Measurements from ENCODE around the gene PRDM5. TPM values are rescaled to one million over a fixed set of nuclear protein-coding genes. Genes with fewer than 3 reads are reported as not detected.

PRDM5 gene
- total RNA-seq, 1 donor from 2014 or later: 14.8 TPM

DNA sequence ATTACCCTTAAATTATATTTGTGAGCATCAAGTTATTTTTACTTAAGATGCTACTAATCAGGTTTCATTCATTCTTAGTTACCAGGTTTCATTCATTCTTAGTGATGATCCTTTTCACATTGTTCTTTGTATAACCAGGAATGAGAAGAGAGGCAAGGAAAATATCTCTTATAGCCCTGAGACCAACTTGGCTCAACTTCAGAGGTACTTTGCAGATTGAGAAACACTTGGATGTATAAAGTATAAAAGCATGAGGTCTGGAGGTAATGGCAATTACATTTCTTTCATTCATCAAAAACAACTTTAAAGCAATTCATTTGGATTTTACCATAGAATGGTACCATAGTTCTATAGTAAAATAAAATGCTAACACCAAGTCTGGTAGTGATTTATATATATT is 231.0 kb downstream of the PRDM5 start:
- ATAC-seq: no peak
- Histone ChIP-seq H3K9me3 (no peaks in the 10 kb centered on the region), H3K4me3 (no peak overlapping the region), H3K27ac (no peak overlapping the region), H3K4me1 (no peaks in the 10 kb centered on the region), H3K27me3 (ENCODE audit: low read depth) (no peaks in the 10 kb centered on the region), H3K36me3 (no peaks in the 10 kb centered on the region)
- DNase-seq: no peak
- intact Hi-C loops (cut with DNase I): no loop called here
- TF ChIP-seq, protein P1, sequence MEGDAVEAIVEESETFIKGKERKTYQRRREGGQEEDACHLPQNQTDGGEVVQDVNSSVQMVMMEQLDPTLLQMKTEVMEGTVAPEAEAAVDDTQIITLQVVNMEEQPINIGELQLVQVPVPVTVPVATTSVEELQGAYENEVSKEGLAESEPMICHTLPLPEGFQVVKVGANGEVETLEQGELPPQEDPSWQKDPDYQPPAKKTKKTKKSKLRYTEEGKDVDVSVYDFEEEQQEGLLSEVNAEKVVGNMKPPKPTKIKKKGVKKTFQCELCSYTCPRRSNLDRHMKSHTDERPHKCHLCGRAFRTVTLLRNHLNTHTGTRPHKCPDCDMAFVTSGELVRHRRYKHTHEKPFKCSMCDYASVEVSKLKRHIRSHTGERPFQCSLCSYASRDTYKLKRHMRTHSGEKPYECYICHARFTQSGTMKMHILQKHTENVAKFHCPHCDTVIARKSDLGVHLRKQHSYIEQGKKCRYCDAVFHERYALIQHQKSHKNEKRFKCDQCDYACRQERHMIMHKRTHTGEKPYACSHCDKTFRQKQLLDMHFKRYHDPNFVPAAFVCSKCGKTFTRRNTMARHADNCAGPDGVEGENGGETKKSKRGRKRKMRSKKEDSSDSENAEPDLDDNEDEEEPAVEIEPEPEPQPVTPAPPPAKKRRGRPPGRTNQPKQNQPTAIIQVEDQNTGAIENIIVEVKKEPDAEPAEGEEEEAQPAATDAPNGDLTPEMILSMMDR (IDR thresholded peaks at IDR 0.05): no peak

DNA sequence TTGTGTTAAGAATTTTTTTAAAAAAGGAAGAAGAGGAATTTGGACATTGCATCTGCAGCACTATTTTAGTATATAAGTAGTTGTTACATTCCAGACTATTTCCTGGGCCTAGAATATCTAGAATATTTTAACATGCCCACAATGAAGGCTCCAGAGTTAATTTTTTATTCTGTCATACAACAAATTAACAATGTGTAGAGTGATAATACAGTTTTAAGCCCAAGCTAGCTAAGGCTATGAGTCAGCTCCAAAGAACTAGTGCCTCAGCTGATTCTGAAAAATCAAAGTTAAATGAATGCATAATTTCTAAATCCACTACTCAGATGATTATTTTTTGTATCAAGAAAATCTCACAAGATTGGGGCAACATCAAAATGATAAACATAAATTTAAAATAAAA is 231.4 kb downstream of the PRDM5 start:
- no peak for ATAC-seq
- H3K27ac ChIP-seq: no peak overlapping the region

DNA sequence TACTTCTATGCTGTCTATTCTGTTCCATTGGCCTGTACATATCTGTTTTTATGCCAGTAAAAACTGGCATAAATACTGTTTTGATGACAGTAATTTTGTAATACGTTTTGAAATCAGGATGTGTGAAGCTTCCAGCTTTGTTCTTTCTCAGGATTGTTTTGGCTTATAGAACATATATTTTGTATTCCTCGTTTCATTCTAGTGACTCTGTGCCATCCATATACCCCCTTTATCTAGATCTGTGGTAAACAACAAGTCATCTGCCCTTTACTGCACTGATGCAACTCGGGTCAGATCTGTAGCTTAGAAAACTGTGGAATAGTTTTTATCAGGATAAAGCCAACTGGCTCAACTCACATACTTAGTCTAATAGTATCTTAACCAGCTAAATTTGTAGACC is 233.7 kb downstream of the PRDM5 start:
- H3K4me3 ChIP-seq: no peak overlapping the region
- ATAC-seq (no peak), DNase-seq (no peak)
- no peaks in the 10 kb centered on the region for H3K36me3 ChIP-seq
- H3K27ac ChIP-seq: no peak overlapping the region
- H3K27me3 ChIP-seq (ENCODE audit: low read depth): no peaks in the 10 kb centered on the region
- TF ChIP-seq, protein P1 (IDR thresholded peaks at IDR 0.05): no peak
- H3K4me1 ChIP-seq: no peaks in the 10 kb centered on the region
- intact Hi-C loops (cut with DNase I): no loop called here
- no peaks in the 10 kb centered on the region for H3K9me3 ChIP-seq

More for the DNA sequence above, 231.4 kb downstream of the PRDM5 start:
- no peaks in the 10 kb centered on the region for H3K36me3 ChIP-seq
- intact Hi-C loops (cut with DNase I): no loop called here
- H3K4me1 ChIP-seq: no peaks in the 10 kb centered on the region
- no peak for DNase-seq
- H3K4me3 ChIP-seq: no peak overlapping the region
- no peaks in the 10 kb centered on the region for H3K9me3 ChIP-seq
- H3K27me3 ChIP-seq (ENCODE audit: low read depth): no peaks in the 10 kb centered on the region
- TF ChIP-seq, protein P1 (IDR thresholded peaks at IDR 0.05): no peak

DNA sequence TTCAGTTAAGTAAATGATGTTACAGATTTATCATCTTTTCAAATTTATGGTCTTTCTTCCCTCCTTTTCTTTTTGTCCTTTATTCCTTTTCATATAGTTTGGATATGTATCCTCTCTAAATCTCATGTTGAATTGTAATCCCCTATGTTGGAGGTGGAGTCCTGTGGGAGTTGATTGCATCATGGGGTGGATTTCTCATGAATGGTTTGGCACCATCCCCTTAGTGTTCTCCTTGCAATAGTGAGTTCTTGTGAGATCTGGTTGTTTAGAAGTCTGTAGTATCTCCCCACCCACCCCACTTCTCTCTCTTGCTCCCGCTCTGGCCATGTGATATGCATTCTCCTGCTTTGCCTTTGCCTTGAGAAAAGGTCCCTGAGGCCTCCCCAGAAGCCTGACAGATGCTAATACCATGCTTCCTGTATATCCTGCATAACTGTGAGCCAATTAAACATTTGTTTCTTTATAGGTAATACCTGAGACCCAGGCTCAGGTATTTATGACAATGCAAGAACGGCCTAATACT is 236.7 kb downstream of the PRDM5 start:
- Histone ChIP-seq H3K27ac (no peak overlapping the region), H3K4me1 (no peaks in the 10 kb centered on the region), H3K4me3 (no peak overlapping the region), H3K36me3 (no peaks in the 10 kb centered on the region), H3K27me3 (ENCODE audit: low read depth) (no peaks in the 10 kb centered on the region), H3K9me3 (no peaks in the 10 kb centered on the region)
- ATAC-seq (no peak), DNase-seq (no peak)
- intact Hi-C loops (cut with DNase I): no loop called here
- TF ChIP-seq, protein P1 (IDR thresholded peaks at IDR 0.05): no peak

DNA sequence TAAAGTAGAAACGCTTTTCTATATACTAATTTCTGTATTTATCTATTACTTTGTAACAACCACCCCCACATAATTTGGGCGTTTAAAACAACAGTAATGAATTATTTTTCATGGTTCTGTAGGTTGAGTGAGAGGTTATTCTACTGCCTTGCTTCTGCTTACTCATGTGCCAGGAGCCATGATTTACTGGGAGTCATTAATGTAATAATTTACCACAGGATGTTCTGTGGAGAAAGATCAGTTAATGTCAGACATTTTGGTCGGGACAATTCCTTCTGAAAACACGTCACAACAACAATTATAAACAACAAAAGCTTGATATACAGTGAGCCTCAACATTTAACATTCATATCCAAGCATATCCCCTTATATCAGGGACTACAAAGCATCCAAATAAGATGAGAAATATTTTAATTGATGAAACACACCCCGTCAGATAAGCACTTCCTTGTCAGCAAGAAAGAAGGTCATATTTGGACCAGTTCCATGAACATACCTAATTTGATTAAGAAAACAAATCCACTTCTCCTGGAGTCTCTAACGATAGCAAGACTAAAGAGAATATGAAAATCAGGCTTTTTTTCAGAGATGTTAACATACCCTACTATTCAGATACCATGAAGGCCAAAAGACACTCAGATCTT is 238.5 kb downstream of the PRDM5 start:
- ATAC-seq (no peak), DNase-seq (no peak)
- Histone ChIP-seq H3K36me3 (no peaks in the 10 kb centered on the region), H3K27ac (no peak overlapping the region), H3K4me3 (no peak overlapping the region), H3K4me1 (no peaks in the 10 kb centered on the region), H3K27me3 (ENCODE audit: low read depth) (no peaks in the 10 kb centered on the region), H3K9me3 (no peaks in the 10 kb centered on the region)
- TF ChIP-seq, protein P1 (IDR thresholded peaks at IDR 0.05): no peak
- intact Hi-C loops (cut with DNase I): no loop called here

Data from lower lobe of right lung (tissue), 2 donors.